ENCODE data around the gene STOX2.

The STOX2 gene

GRCh38 chr4:183906489-183906738 is 1.3 kb downstream of the STOX2 start:
- no peak for TF ChIP-seq CTCF (conservative IDR thresholded peaks at IDR 0.05; ENCODE audit: low read depth, low read length)
- no peak overlapping the region for H3K4me3 ChIP-seq (ENCODE audit: low read depth, low read length)
- DNase-seq (ENCODE audit: low read depth): no peak

- no peak overlapping the region for H3K4me3 ChIP-seq (ENCODE audit: low read depth, low read length)
- no peak for DNase-seq (ENCODE audit: low read depth)
- no peak for TF ChIP-seq CTCF (conservative IDR thresholded peaks at IDR 0.05; ENCODE audit: low read depth, low read length)
These were observed 1.9 kb downstream of the STOX2 start for GRCh38 chr4:183906739-183907651.

GRCh38 chr4:183907871-183908683 is 3.0 kb downstream of the STOX2 start:
- no peak for DNase-seq (ENCODE audit: low read depth)
- H3K4me3 ChIP-seq (ENCODE audit: low read depth, low read length): no peak overlapping the region
- TF ChIP-seq CTCF (conservative IDR thresholded peaks at IDR 0.05; ENCODE audit: low read depth, low read length): no peak

GRCh38 chr4:183909187-183909586 is 4.1 kb downstream of the STOX2 start:
- H3K4me3 ChIP-seq (ENCODE audit: low read depth, low read length): no peak overlapping the region
- TF ChIP-seq CTCF (conservative IDR thresholded peaks at IDR 0.05; ENCODE audit: low read depth, low read length): no peak
- DNase-seq (ENCODE audit: low read depth): no peak

- no peak overlapping the region for H3K4me3 ChIP-seq (ENCODE audit: low read depth, low read length)
- no peak for DNase-seq (ENCODE audit: low read depth)
- TF ChIP-seq CTCF (conservative IDR thresholded peaks at IDR 0.05; ENCODE audit: low read depth, low read length): no peak
These were observed 4.7 kb downstream of the STOX2 start for GRCh38 chr4:183909801-183910200.

- TF ChIP-seq CTCF (conservative IDR thresholded peaks at IDR 0.05; ENCODE audit: low read depth, low read length): no peak
- no peak overlapping the region for H3K4me3 ChIP-seq (ENCODE audit: low read depth, low read length)
- no peak for DNase-seq (ENCODE audit: low read depth)
These were observed 7.5 kb downstream of the STOX2 start for GRCh38 chr4:183912585-183912984.

Measured in choroid plexus epithelial cell (primary cell).